NCI-H2196 (cell line): Measurements from ENCODE around the gene GLIS1.
A peak's percentile ranks its signal among the peaks of the same experiment; 100 is the strongest.

Experiments
- DNase-seq: peaks from one replicate; lab custom pipeline; 2025; ENCODE audit not compliant: unreplicated experiment; lab: John Stamatoyannopoulos, UW

Gene GLIS1

GRCh38 chr1:53513846-53514245 is 225.1 kb downstream of the GLIS1 start:
- DNase-seq = no peak

- peak; percentile 33 for DNase-seq
Measured at GRCh38 chr1:53512807-53513755, 225.9 kb downstream of the GLIS1 start.

DNA sequence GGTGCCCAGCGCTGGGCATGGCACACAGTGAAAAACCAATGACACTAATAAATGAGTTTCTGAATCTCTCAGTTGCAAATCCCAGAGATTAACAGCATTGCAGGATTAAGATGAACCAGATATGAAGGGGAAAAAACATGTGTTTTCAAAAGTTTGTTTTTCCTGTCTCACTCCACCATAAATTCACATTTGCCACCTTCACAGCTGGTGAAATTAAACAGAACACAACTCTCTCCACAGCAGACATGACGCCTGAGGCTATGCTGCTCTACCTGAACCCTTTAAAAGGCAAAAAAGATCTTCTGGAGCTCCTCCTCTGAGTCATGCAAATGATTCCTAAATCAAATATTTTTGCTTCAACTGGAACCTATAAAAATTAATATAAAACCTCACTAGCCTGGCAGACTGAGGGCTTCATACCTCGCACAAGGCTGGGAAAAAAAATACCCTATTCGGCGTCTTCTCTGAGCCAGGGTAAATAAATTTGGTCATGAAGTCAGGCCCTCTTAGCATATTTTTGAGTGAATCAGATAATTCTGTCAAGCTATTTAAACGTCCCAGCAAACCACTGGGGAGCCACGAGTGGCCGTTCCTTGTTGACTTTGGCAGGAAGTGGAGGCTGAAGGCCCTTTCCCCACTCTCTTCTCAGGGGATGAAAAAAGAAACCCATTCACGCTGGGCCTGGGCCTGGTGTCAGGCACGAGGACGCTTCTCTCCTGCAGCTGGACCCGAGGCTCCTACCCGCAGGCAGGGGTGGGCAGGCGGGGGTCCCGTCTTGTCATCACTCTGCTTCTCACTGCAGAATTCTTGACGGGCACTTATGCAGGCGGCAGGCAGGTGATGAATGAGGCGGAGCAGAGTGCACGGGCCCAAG is 226.8 kb downstream of the GLIS1 start:
- peak; percentile 35 for DNase-seq

DNA sequence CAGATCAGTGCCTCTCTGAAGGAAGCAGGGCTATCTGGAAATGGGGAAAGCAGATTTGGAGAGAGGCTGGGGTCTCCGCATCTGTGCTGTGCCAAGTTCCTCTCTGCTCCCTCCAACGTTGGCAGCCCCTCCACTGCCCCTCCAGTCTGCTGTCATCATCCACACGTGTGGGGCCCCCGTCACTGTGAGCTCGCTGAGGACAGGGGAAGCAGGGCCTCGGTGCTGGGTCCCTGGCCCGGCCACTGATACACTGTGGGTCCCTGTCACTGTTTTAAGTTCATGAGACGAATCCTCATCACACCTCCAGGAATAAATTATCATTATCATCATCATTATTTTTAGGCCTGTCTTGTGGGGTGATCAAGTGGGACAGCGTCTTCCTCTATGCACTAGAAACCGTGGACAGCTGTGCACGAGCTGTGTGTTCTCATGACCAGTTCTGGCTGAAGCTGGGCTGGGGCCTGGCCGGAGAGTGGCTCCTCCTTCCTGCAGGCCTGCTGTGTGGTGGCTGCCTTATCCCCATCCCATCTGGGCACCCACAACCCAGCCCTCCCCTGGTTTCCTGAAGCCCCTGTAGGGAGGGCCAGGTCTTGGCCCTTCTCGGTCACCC is 227.5 kb downstream of the GLIS1 start:
- no peak for DNase-seq

DNA sequence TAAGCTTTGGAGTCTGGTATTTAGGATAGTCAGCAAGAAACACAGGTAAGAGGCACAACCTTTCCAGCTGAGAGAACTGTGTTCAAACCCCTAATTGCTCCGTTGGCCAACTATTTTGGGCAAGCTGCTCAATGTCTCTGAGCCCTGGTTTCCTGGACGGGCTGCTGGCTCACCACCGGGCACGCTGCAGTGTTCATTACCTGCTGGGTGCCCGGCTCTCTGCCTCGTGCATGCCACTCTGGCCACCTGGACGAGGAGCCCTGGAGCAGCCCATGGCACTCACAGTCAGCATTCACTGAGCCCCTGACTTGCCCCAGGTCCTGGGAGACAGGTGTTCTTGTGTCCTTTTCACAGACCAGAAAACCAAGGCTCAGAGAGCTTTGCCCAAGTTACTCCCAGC is 228.7 kb downstream of the GLIS1 start:
- DNase-seq = no peak

- DNase-seq = no peak
Measured at GRCh38 chr1:53509775-53510174, 229.2 kb downstream of the GLIS1 start.

GRCh38 chr1:53508991-53509666 is 229.8 kb downstream of the GLIS1 start:
- no peak for DNase-seq

DNA sequence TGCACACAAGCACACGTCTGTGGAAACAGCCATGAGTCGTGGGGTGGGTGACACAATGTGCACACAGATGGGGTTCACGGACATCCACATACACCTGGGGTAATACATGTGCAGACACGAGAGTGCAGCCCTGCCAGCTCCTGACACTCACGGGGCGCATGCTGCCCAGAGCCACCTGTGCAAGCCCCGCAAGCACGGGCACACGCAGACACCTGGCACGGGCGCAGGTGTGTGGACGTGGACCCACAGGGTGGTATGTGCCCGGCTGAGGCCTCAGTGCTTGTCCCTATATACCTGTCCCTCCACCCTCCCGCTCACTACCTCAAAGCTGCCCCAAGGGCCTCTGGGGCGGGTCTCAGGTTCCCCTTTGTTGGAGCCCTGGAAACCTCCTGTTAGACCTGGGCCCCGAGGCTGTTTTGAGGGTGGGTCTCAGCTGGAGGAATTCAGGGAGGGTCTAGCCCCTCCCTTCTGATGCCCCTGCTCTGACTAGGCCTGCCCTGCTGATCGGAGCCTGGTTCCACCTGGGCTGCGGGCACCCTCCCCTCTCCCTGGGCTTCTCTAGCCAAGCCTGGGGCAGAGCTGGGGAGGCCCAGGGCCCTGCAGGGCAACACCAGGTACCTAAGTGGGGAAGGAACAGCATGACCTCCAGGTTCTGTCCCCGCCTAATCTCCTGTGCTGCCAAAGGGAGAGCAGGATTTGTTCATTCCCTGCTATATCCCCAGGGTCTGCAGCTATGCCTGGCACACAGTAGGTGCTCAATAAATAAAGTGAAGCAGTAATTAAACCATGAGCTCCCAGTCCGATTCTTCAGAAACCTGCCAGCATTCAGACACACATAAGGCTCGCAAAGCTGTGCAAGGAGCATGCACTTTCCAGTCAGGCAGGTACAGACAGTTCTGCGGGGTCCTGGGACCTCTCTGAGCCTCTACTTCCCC is 230.6 kb downstream of the GLIS1 start:
- DNase-seq = no peak

DNA sequence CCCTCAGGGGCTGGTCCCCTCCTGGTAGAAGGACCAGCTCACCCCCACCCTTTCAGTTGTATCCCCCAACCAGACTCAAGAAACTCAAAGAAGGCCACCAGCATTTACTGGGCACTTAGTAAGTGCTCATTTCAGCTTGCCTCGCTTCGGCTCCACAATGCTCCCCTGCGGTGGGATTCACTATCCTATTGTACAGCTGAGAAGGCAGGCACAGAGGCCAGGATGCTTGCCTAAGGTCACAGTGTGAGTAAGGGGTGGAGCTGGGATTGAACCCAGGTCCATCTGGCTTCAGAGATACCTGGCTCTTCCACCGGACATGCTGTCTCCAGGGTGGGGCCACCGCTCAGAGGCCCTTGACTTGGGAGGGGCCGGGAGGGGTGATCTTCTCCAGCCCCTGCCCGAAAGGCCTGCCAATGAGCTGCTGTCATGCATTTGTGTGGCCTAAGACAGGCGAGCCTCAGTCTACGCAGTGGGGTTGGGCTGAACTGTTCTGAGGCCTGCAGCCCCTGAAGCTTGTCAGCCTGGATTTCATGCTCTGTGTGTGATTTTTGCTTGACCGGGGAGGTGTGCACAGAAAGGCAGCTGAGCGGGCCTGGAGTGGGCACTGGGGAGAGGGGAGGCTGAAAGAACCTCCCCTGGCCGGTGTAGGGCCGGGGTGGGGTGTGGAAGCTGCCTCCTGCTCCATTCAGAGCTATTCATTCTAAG is 231.7 kb downstream of the GLIS1 start:
- DNase-seq = no peak

GRCh38 chr1:53506355-53507050 is 232.5 kb downstream of the GLIS1 start:
- DNase-seq = no peak

DNA sequence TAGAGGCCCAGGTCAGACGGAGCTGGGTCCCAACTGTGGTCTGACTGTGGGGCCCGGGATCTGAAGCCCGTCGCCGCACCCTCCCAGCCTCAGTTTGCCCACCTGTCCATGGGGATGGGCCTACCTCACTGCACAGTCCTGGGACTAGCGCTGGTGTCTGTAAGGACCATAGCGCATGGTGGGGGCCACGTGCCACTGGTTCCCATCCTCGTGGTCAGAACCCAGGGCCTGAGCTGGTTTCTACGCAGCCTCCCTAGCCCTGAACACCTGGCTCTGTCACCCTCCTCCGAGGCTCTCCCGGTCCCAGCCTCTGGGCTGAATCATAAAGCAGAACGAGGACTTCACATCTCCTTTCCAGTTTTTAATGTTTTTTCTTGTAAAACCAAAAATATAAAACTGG is 233.1 kb downstream of the GLIS1 start:
- DNase-seq = no peak

GRCh38 chr1:53505401-53505800 is 233.6 kb downstream of the GLIS1 start:
- no peak for DNase-seq

DNA sequence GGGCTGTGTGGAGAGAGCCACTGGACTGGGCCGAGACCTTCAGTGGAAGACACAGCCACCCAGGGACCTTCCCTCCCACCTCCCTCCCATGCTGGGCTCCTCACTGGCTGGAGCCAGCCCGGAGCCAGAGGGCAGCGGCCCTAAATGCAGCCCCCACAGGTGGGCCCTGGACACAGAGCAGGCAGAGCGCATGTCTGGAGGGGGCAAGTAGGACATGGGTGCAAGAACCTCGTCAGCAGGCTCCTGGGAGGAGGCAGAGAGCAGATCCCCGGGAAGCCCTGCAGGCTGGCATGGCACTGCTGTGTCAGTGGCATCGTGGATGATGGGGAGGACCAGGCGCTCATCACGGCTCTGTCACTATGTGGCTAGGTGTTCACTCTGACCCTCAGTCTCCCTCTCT is 234.1 kb downstream of the GLIS1 start:
- no peak for DNase-seq

GRCh38 chr1:53503433-53504217 is 235.3 kb downstream of the GLIS1 start:
- no peak for DNase-seq

DNA sequence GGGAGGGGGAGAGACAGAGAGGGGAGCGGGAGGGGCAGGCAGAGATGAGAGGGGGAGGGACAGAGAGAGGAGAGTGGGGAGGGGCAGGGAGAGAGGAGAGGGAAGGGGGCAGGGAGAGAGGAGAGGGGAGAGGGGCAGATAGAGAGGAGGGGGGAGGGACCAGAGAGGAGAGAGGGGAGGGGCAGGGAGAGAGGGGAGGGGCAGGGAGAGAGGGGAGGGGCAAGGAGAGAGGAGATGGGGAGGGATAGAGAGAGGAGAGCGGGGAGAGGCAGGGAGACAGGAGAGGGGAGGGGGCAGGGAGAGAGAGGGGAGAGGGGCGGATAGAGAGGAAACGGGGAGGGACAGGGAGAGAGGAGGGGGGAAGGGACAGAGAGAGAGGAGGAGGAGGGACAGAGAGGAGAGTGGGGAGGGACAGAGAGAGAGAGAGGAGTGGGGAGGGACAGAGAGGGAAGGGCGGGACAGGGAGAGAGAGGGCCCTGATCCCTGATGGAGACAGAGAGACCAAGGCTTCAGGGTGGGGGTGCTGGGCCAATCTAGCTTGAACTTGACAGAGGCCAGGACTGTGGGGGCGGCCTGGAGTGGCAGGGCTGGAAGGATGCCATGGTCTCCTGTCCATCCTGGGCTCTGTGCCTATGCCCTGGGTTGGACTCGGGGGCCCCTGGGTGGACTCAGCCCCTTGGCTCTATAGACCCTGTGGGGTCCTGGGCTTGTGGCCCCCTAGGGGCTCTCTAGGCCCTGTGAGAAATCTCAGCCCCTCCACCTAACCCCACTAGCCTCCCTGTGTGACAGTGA is 236.1 kb downstream of the GLIS1 start:
- no peak for DNase-seq

DNA sequence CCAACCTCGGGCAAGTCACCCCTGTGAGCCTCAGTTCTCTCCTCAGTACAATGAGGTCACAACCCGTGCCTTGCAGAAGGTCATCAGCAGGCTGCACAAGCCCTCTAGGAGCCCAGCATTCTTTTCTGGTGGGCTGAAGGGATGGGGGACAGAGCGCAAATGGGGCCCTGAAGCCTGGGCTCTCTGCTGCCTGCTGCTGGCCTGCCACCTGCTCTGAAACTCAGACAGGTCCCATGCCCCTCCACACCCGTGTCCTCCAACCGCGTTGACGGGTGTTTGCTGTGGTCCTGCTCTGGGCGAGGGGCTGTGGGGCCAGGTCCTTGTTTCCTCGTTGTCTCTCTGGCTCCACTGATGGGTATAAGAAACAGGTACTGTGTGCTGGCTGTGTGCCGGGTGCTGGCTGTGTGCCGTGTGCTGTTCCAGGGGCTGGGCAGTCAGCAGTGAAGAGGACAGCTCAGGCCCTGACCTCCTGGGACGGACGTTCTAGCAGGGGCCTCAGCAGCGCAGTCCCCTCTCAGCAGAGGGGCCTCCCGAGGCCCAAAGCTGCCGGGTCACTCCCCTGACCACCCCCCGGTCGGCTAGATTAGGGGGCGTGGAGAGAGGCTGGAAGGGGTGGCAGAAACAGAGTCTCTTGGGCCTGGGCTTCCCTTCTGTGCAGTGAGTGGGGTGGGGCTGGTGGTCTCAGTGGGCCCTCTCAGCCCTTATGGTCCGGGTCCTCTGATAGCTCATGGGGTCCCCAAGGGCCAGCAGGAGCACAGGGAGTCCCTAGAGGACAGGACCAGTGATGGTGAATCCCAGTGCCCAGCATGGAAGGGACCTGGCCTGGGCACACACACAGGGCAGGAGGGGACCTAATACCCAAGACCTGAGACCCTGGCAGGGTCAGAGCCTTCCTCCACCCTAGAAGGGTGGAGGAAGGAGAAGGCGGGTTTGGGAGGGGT is 237.6 kb downstream of the GLIS1 start:
- no peak for DNase-seq
